K562 (cell line): ENCODE measurements around the gene SAMD8. TPM values are rescaled to one million over a fixed set of nuclear protein-coding genes. Genes with fewer than 3 reads are reported as not detected.

Experiments used
- CUX1 ChIP-seq: fragments of 200-800 bp; sonication (Bioruptor generic); IDR thresholded peaks from 2 replicates; pipeline ENCODE4 v1.6.1; 2016; ENCODE audit warnings: missing genetic modification characterization, missing compliant biosample characterization
- E2F3 ChIP-seq: fragments of 250-450 bp; sonication (Bioruptor Pico); IDR thresholded peaks from 2 replicates; pipeline ENCODE4 v1.4.0; 2020; ENCODE audit warnings: mild to moderate bottlenecking
- ELK1 ChIP-seq: sonication (generic); formaldehyde crosslinking; IDR thresholded peaks from 2 replicates; pipeline ENCODE4 v1.8.1; 2022; ENCODE audit warnings: missing genetic modification reagents
- FOXP1 ChIP-seq: sonication (generic); formaldehyde crosslinking; IDR thresholded peaks from 2 replicates; pipeline ENCODE4 v1.8.0; 2022; ENCODE audit warnings: mild to moderate bottlenecking, missing genetic modification reagents
- HDGF ChIP-seq: fragments of 450-650 bp; IDR thresholded peaks from 2 replicates; pipeline ENCODE4 v1.6.1; 2016
- HIVEP1 ChIP-seq: fragments of 250-450 bp; sonication (Bioruptor Pico); IDR thresholded peaks from 2 replicates; pipeline ENCODE4 v1.4.0; 2020; ENCODE audit warnings: mild to moderate bottlenecking
- NFRKB ChIP-seq: fragments of 450-650 bp; IDR thresholded peaks from 2 replicates; pipeline ENCODE4 v1.6.1; 2016; ENCODE audit warnings: low read depth
- NRF1 ChIP-seq, 2 experiments: fragments of 450-650 bp; IDR thresholded peaks in 1 of 2; conservative IDR thresholded peaks in 1 of 2; 2 replicates each; pipeline ENCODE4 v1.6.1; 2014; ENCODE audit warnings: mild to moderate bottlenecking in 2 of 2
- PHF21A ChIP-seq: fragments of 450-650 bp; IDR thresholded peaks from 2 replicates; pipeline ENCODE4 v1.6.1; 2017; ENCODE audit warnings: low read depth, borderline replicate concordance
- PHF8 ChIP-seq: fragments of 200-600 bp; sonication (generic); IDR thresholded peaks from 2 replicates; pipeline ENCODE4 v1.6.1; 2012; ENCODE audit warnings: mixed run types, mild to moderate bottlenecking, inconsistent platforms, low read length, moderate library complexity, borderline replicate concordance
- SMAD4 ChIP-seq: fragments of 250-450 bp; sonication (Bioruptor Pico); conservative IDR thresholded peaks from 2 replicates; pipeline ENCODE4 v1.8.0; 2021; ENCODE audit warnings: inconsistent platforms, mild to moderate bottlenecking, moderate library complexity
- SNRNP70 ChIP-seq: fragments of 200-400 bp; formaldehyde crosslinking; optimal IDR thresholded peaks from 2 replicates; pipeline ENCODE3; 2017; ENCODE audit warnings: low read depth, low read length
- STAT5B ChIP-seq: fragments of 250-450 bp; sonication (Bioruptor Pico); IDR thresholded peaks from 2 replicates; pipeline ENCODE4 v1.8.0; 2021; ENCODE audit warnings: mild to moderate bottlenecking, inconsistent platforms
- USF1 ChIP-seq: sonication (generic); formaldehyde crosslinking; IDR thresholded peaks from 2 replicates; pipeline ENCODE4 v1.9.0; 2022; ENCODE audit warnings: mild to moderate bottlenecking, missing genetic modification reagents
- YY1 ChIP-seq, 3 experiments: IDR thresholded peaks; 2 replicates each; pipeline ENCODE4 v1.6.1; 2011; ENCODE audit warnings: low read length in 2 of 3, mild to moderate bottlenecking in 2 of 3, moderate library complexity in 2 of 3, borderline replicate concordance in 1 of 3, control low read depth in 1 of 3, low read depth in 1 of 3; ENCODE audit not compliant: insufficient read depth in 3 of 3, insufficient replicate concordance in 2 of 3, control insufficient read depth in 1 of 3, insufficient read length in 1 of 3; ENCODE audit errors: extremely low read depth in 1 of 3
- ZBTB49 ChIP-seq: sonication (generic); formaldehyde crosslinking; IDR thresholded peaks from 2 replicates; pipeline ENCODE4 v1.8.0; 2022; ENCODE audit warnings: missing genetic modification reagents, mild to moderate bottlenecking, borderline replicate concordance
- ZNF589 ChIP-seq: fragments of 200-800 bp; sonication (Bioruptor generic); IDR thresholded peaks from 2 replicates; pipeline ENCODE4 v1.6.1; 2016; ENCODE audit warnings: low read depth, missing genetic modification characterization, missing compliant biosample characterization
- polyA plus RNA-seq, 8 experiments: library from polyadenylated mRNA; depleted of rRNA in 4 of 8; stranded (reverse) in 5 of 8; unstranded in 3 of 8; fragments of >200 nt; fragmentation: Nextera tagmentation in 2 of 8; fragmentation: Illumina TruSeq in 1 of 8; extraction: Ambion mirVana in 2 of 8; extraction: Trizol in 1 of 8; gene quantifications; 2 replicates each; pipeline versions ENCODE4 v1.2.1 to v1.2.3, GENCODE V29; 2011 to 2014; ENCODE audit warnings: inconsistent platforms in 1 of 8, missing spikeins in 1 of 8
- total RNA-seq, 7 experiments: library from RNA; depleted of rRNA in 6 of 7; stranded (reverse); fragments of >200 nt in 6 of 7; fragmentation: Illumina TruSeq in 2 of 7; extraction: Trizol in 2 of 7; gene quantifications; 2 replicates each; pipeline versions ENCODE4 v1.2.1 to v1.2.3, GENCODE V29; 2011 to 2021; ENCODE audit warnings: low replicate concordance in 1 of 7

The SAMD8 gene
- total and polyA plus RNA-seq, 9 of the 15 experiments (the other 6 are each of a cell fraction or from before 2014, with no cell fraction given): 2.7 to 16.1 (median 6.2) TPM

GRCh38 chr10:75108684-75109458 is 2.6 kb upstream of the SAMD8 start (continued):
- TF ChIP-seq YY1 (IDR thresholded peaks at IDR 0.05; ENCODE audit: borderline replicate concordance in 1 of 3, control insufficient read depth in 1 of 3, extremely low read depth in 1 of 3, insufficient read depth in 3 of 3, insufficient read length in 1 of 3, insufficient replicate concordance in 2 of 3, low read depth in 1 of 3, low read length in 2 of 3) (peak in 2 of 3 experiments; percentile 5 to 36), STAT5B (CRISPR knock-in tag) (no peak), ZNF589 (CRISPR knock-in tag) (no peak), HDGF (0 out of 2 replicates have a peak, but pooled peaks have one; percentile 56), PHF21A (no peak), HIVEP1 (CRISPR knock-in tag) (no peak), SMAD4 (peak; percentile 53), ELK1 (no peak), FOXP1 (no peak), ZBTB49 (CRISPR knock-in tag) (no peak), PHF8 (peak; percentile 62; the same call in 1 of the 2 replicates), NRF1 (conservative IDR thresholded peaks at IDR 0.05 in 1 of 2, IDR thresholded peaks at IDR 0.05 in 1 of 2) (peak; percentile 29 to 57), CUX1 (CRISPR knock-in tag) (0 out of 2 replicates have a peak, but pooled peaks have one; percentile 61), E2F3 (CRISPR knock-in tag) (no peak), SNRNP70 (no peak), NFRKB (no peak), USF1 (peak; percentile 48)
